H54 (cell line): Measurements from ENCODE around the gene ADAM8.

Experiments
- DNase-seq: peaks from one replicate; pipeline ENCODE4 v3.0.0; 2011; ENCODE audit warnings: low spot score, mixed read lengths; ENCODE audit not compliant: insufficient read length
- FAIRE-seq: peaks from 3 replicates; lab custom pipeline; 2011; peaks lifted over from hg19 to GRCh38; lab: Jason Lieb, UNC
- POLR2A ChIP-seq: IDR thresholded peaks from 2 replicates; pipeline ENCODE4 v1.6.1; 2011; ENCODE audit warnings: low read depth, mild to moderate bottlenecking, low read length

The ADAM8 gene

GRCh38 chr10:133281628-133282372 is 5.1 kb upstream of the ADAM8 start:
- no peak for FAIRE-seq
- TF ChIP-seq POLR2A: no peak

DNA sequence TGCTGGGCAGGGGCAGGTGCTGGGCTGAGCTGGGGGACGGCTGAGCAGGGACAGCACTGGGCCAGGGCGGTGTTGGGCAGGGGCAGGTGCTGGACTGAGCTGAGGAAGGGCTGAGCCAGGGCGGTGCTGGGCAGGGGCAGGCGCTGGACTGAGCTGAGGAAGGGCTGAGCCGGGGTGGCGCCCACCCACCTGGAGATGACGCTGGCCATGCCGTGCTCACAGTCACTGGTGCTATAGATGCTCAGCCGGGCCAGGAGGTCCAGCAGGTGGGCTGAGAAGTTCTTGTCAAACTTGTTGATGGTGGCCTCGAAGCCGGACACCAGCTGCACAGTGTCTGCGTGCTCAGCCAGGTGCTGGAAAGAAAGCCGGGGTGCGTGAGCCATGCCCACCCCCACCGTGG is 4.4 kb upstream of the ADAM8 start:
- FAIRE-seq: no peak
- DNase-seq: no peak
- no peak for TF ChIP-seq POLR2A

More at GRCh38 chr10:133281628-133282372, 5.1 kb upstream of the ADAM8 start:
- DNase-seq: no peak

DNA sequence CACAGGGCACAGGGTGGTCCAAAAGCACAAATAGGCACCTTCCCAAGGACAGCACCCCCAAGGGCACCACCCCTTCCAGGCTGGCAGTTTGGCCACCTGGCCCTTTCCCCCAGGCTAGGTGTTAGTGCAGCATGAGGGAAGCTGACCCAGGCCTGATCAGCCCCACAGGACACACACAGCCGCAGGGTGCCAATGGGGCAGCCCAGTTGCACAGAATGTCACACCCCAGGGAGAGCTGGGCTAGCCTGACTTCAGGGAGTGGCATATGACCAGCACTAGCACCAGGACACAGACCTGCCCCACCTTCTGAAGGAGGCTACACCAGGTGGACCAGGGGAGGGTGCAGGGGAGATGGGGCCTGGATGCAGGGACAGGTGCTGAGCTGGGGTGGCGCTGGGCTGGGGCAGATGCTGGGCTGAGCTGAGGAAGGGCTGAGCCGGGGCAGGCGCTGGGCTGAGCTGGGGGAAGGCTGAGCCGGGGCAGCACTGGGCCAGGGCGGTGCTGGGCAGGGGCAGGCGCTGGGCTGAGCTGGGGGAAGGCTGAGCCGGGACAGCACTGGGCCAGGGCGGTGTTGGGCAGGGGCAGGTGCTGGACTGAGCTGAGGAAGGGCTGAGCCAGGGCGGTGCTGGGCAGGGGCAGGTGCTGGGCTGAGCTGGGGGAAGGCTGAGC is 3.9 kb upstream of the ADAM8 start:
- TF ChIP-seq POLR2A: no peak
- DNase-seq (no peak), FAIRE-seq (no peak)

GRCh38 chr10:133279326-133280226 is 2.9 kb upstream of the ADAM8 start:
- no peak for TF ChIP-seq POLR2A
- FAIRE-seq: no peak
- DNase-seq: no peak

GRCh38 chr10:133278577-133279265 is 2.1 kb upstream of the ADAM8 start:
- no peak for TF ChIP-seq POLR2A
- FAIRE-seq (peak; percentile 92), DNase-seq (peak; percentile 95)

DNA sequence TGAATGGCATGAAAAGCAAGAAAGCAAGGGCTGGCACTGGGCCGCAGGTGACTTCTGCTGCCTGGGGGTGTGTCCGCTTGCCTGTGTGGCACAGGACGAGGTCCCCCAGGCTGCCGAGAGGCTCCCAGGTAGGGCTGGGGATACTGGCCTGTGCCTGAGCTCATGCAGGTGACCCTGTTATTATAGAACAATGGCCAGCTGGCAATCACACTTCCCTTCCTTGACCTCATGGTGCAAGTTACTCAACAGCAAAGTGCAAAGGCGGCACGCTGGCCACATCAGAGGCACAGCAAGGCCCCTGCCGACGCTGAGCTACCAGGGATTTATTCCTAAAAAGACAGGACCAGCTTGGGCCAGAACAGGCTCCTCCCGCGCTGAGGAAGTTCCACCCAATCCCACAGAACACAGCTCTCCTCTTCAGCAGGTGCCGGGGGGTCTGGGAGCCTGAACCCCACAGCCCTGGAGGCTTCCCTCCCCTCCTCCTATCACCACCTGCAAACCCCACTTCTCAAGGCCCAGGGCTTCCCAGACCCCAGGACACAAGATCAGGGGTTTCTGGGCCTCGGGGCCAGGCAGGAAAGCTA is 1.4 kb upstream of the ADAM8 start:
- FAIRE-seq: no peak
- DNase-seq: no peak
- no peak for TF ChIP-seq POLR2A

DNA sequence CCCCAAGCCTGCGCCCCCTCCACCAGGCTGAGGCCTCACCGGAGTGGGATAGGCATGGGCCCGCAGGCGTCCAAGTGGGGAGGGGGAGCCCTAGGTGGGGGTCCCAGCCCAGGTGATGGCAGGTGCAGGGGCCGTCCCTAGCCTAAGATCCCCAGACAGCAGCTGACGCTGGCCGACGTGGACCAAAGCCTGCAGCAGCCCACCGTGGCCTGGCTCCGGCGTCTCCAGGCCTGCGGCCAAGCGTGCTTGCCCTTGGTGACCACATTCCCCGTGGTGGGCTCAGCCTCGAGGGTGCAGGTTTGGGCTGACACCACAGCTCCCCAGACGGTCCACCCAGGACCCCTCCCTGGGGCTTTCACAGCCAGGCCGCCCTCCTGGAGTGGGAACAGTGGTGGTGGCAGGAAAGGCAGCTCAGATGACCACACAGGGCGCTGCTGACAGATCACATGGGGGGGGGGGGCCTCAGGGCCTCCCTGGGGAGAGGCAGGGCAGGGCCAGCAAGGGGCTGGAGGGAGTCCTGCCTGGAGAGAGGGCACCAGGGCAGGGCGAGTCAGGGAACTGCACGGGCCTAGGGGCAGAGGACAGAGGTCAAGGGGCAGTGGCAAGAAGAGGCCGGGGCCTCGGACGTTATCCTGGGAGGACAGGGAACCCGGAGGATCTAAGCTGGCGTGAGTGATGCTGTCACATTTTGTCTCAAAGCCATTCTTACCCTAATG is 767 bp upstream of the ADAM8 start:
- DNase-seq: no peak
- TF ChIP-seq POLR2A: no peak
- FAIRE-seq: no peak

DNA sequence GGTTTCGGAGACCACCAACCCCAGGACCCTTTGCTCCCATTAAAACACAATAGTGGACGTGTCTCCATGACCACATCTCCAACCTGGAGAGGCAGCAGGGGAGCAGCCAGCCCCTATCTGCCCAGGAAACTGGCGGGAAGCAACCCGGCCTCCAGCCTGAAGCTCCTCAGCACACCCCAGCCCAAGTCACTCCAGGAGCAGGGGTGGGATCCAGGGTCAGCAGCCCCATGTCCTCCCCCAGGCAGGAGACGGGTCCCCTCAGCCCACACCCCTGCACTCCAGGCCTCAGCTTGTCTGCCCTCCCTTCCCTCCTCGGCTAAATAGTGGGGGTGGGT is 601 bp downstream of the ADAM8 start:
- FAIRE-seq (no peak), DNase-seq (no peak)
- TF ChIP-seq POLR2A: no peak

GRCh38 chr10:133275684-133276092 is 980 bp downstream of the ADAM8 start:
- FAIRE-seq: no peak
- no peak for TF ChIP-seq POLR2A
- DNase-seq: no peak

GRCh38 chr10:133274751-133275683 is 1.7 kb downstream of the ADAM8 start:
- TF ChIP-seq POLR2A: no peak
- FAIRE-seq (no peak), DNase-seq (no peak)

GRCh38 chr10:133273534-133274143 is 3.0 kb downstream of the ADAM8 start:
- TF ChIP-seq POLR2A: no peak
- no peak for DNase-seq
- FAIRE-seq: no peak
